ENCODE results near the gene CDK5.

GRCh38 chr7:151046603-151047573 lies 10.8 kb downstream of the CDK5 start:
- TF ChIP-seq CTCF (IDR thresholded peaks at IDR 0.05) (no peak), POLR2A (IDR thresholded peaks at IDR 0.05) (no peak), POLR2AphosphoS5 (IDR thresholded peaks at IDR 0.05) (no peak), EP300 (IDR thresholded peaks at IDR 0.05) (no peak)

Data from upper lobe of left lung (tissue), 4 donors.